ENCODE results near the gene UFD1.
A peak's percentile ranks its signal among the peaks of the same experiment; 100 is the strongest.

Gene UFD1

DNA sequence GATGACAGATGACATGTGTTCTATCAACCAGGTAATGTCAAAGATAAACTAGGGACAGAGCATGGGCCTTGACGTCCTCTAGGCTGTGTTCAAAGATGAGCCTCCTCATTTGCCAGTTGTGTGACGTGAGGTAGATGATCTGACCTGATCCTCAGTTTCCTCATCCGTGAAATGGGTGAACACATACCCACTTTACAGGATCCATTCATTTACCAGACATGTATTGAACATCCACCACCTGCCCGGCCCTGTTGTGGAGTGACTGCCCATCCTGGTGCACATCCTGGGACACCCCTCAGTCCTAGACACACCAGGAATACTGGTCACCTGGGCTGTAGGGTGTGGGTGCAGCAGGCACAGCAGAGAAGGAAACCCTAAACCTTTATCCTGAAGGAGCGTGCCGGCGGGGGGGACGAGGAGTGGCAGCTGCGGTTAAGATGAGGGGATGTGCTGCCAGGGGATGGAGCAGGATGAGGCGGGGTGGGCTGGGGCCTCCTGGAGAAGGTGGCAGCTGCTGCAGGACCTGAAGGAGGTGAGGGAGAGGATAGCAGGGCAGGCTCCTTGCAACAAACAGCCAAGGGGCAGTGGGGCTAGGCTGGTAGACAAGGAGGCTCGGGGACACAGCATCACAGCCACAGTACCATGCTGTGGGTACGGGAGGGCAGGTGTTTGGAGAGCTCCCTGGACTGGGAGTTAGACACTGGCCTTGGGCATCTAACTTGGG, 36.8 kb upstream of the UFD1 start:
- DNase-seq = no peak

DNA sequence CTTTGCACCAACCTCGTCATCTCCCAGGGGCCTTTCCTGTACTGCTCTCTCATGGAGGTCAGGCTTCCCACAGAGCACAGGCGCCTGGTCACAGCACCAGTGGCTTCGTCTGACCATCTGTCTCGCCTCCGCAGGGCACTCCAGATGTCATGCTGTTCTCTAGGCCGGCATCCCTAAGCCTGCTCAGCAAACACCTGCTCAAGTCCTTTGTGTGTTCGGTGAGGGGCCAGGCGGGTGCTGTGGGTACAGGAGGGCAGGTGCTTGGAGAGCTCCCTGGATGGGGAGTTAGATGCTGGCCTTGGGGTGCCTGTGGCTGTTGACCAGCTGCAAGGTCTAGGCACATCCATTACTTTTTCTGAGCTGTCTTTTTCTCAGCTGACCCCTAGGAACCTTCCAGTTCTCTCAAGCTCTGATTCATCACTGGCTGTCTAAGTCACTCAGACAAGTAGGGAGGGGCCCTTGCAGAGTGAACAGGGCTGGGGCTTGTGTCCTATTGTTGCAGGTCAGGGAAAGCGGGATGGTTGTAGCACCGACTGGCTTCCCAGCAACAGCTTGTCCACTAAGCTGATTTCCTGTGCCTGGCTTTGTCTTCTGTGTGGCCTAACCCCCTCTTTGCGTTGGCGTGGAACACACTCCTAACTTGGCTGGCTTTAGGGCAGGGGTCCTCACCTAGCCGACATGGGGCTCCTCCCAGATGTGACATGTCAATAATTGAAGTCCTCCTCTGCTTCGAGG, 36.0 kb upstream of the UFD1 start:
- DNase-seq = no peak

DNA sequence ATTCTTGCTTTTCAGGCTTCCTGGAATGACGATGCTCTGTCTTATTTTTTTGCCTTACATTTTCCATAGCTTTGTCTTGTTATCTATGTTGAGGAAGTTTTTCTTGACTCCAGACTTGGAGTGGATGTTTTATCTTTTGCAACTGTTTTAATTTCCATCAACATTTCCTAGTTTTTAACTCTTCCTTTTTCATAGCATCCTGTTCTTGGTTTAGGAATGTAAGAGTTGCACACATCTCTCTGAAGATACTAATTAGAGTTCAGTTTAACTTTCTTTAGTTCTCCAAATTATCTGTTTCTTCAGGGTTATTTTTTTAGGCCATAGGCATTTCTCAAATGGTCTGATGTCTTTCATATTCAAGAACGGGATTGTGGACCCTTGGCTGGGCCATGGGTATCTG, 34.8 kb upstream of the UFD1 start:
- DNase-seq = no peak

DNA sequence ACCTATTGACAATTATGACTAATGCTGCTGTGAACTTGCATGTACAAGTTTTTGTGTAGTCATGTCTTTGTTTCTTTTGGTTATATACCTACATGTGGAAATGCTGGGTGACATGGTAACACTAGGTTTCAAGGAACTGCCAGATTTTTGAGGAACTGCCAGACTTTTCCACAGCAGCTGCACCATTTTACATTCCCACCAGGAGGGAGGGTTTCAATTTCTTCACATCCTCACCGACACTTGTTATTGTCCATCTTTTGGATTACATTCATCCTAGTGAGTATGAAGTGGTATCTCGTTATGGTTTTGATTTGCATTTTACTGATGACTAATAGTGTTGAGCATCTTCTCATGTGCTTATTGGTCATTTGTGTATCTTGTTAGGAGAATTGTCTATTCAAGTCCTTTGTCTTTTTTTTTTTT, 31.9 kb upstream of the UFD1 start:
- no peak for DNase-seq

DNA sequence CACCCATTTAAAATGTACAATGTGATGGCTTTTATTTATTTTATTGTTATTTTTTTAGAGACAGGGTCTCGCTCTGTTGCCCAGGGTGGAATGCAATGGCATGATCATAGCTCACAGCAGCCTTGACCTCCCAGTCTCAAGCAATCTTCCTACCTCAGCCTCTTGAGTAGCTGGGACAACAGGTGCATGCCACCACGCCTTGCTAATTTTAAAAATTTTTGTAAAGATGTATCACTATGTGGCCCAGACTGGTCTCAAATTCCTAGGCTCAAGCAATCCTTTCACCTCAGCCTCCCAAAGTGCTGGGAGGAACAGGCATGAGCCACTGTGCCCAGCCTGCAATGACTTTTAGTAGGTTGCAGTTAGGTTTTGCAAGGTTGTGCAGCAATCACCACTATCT, 30.9 kb upstream of the UFD1 start:
- no peak for DNase-seq

DNA sequence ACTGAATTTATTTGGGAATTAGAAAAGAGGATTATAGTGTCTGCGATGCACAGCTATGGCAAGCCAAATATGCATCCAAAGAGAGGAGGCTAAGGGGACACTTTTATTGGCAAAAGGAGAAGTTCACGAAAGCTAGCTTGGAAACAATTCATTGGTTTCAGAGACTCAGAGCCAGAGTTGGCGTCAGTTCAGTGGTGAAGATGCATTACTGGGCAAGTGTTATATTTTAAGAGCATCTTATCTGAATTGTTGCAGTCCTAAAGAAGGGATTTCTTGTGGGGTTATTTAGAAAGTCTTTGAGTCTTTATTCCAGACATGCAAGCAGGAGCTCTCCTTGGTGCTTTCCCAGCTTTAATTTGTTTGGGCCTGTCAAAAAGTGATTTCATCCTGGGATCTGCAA, 30.2 kb upstream of the UFD1 start:
- DNase-seq = no peak

DNA sequence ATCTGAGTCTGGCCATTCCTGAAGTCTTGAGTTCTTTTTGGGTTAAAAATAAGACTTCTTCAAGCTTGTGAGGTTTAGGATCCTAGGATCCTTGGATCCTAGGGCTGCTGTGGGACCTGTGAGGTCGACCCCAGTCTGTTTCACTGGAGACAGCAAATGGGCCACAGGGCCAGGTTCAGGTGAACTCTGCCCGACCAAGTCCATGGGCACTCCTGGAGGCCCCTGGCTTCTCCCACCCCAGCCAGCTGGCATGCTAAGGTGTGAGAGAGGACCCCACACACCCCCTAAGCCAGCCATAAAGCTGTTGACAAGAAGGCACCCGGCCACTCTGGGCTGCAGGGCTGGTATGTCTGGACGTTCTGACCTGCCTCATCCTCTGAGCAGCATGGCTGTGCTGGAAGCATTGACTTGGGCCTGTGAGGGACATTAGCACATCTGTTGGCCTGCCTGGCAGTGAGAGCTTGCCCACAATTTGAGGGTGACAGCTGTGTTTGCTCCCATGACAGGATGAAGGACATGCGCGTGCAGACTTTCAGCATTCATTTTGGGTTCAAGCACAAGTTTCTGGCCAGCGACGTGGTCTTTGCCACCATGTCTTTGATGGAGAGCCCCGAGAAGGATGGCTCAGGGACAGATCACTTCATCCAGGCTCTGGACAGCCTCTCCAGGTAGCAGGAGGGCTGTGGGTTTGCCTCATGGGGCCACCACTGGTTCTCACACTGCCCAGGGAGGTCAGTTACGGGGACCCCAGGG, 29.2 kb upstream of the UFD1 start:
- DNase-seq = no peak

DNA sequence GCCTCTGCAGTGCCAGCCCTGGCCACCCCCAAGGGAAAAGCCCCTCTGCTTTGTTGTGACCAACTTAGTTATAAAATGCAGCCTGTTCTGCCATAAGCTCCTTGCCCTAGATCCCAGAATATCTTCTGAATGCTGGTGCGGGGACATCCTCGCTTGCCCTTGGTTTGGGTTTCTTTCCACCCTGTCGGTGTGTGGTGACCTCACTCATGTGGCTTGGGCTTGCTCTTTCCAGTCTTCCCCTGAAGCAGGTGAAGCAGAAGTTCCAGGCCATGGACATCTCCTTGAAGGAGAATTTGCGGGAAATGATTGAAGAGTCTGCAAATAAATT, 28.5 kb upstream of the UFD1 start:
- no peak for DNase-seq

DNA sequence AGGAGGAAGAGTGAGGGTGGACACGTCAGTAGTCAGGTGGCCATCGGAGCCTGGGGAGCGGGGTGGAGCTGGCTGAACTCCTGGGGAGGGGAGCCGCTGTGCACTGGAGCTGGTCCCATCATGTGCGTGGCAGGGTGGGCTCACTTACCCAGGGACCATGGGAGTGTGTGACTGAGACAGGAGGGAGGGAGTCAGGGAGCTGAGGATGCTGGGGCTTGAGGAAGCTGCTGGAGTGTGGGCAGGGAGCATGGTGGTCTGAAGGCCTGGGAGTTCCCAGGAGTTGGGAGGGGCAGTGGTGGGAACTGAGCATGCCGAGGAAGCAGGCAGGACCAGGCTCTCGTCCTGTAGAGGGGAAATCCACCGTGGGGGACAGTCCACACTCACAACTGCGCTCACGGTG, 27.2 kb upstream of the UFD1 start:
- no peak for DNase-seq

DNA sequence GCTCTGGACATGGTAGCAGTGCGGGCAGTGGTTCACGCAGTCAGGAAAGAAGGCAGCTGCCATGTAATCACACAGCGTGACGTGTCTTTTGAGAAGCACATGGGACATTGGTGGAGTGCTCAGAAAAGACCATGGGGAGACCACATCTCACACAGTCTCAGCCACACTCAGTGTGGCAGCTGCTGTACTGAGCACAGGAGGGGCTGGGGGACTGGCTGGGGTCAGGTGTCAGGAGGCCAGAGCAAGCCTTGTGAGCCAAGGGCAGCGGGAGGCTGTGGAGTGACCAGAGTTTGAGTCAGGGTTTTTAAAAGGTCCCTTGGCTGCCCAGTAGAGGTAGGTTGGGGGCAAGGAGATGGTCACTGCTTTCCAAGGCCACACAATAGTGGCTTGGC, 26.7 kb upstream of the UFD1 start:
- no peak for DNase-seq

DNA sequence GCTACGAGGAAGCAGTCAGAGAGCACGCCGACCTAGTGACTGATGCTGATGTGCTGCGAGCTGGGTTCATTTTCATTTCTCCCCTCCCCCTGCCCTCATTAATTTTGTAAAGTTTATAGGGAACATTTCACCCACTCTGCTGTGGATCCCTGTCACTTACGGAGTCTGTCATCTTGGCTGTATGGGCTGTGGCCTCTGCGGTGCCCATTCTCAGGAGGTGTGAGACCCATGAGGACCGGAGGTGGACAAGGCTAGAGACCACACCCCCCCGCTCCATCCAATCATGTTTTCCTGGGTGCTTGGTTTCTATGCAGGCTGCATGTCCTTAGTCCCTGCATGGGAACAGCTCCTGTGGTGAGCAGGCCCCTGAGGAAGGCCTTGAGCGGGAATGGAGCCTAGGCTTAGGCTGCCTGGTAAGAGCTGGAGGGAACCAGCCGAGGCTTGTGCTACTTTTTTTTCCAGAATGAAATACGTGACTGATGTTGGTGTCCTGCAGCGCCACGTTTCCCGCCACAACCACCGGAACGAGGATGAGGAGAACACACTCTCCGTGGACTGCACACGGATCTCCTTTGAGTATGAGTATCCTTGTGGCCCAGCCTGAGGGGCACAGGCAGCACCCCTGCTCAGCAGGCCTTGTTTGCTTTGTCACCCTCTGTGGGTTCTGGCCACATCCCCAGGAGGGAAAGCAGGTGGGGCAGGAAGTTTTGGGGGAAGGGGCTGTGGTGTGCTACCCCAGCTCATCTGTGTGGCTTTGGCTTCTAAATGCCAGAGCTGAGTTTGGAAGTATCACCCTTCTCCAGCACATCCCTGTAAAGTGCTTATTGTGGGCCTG, 26.1 kb upstream of the UFD1 start:
- no peak for DNase-seq

DNA sequence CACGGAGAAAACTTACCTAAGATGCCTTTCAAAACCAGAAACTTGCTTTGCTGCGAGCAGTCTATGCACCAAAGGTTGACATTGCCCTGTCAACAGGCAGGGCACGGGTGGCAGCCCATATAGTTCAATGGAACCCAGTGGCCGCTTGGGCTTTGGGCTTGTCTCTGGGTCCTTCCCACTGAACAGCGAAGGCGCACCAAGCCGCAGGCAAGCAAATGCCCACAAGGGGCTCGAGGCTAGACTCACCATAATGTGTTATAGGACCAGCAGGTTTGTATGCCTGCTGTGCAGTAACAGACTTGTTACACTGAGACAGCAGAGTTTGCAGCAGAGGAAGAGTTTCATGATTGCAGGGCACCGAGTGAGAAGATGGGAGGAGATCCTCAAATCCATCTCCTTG, 24.9 kb upstream of the UFD1 start:
- no peak for DNase-seq

DNA sequence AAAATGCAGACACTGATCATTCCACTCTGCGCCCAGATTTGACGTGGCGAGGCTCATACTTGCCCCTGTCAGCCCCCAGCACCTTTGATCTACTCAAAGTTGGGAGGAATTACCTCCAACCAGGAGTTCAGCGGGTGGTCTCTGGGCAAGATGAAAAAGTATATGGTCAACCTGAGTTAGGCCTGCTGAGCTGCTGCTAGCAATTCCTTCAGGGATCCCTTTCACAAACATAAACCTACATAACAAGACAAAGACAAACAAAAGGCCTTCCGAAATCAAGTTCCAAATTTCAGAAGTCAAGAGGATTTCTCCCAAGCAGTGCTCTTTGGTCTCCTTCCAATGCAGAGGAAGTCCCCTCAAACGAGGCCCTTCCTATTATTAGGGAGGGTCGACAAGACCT, 24.4 kb upstream of the UFD1 start:
- DNase-seq = no peak

DNA sequence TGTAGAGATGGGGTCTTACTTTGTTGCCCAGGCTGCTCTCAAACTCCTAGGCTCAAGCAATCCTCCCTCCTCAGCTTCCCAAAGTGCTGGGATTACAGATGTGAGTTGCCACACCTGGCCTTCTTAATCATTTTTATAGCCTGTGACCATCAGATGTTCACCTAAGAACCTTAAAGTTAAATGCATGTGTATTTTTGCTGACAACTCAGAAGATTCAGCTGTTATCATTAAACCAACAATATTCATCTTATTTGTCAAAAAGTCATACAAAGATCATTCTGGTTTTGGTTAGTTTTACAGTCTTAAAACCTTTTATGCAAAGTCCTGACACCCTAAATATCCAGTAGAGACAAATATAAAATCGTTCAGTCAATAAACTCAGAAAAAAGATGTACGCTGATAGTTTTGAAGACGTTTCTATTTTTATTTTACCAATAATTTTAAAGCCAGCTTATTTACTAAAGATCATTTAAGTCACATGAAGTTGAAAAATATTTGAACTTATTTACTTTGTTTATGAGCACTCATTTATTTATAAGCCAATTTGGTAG, 23.0 kb upstream of the UFD1 start:
- DNase-seq = no peak

DNA sequence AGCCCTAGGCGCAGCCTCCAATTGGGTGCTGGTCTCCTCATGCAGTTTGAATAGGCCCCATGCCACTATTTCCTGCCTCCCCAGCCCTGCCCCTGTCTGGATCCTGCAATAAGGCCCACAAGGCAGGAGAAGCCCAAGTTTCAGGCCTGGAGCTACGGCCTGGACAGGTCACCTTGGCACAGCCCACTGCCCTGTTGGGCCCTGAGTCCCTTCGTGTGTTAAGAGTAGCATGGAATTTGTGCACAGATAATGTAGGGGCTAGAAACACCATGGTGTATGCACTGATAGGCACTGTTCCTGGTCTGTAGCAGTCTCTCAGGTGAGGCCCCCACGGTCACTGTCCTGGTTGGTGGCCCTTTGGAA, 20.9 kb upstream of the UFD1 start:
- DNase-seq = no peak

DNA sequence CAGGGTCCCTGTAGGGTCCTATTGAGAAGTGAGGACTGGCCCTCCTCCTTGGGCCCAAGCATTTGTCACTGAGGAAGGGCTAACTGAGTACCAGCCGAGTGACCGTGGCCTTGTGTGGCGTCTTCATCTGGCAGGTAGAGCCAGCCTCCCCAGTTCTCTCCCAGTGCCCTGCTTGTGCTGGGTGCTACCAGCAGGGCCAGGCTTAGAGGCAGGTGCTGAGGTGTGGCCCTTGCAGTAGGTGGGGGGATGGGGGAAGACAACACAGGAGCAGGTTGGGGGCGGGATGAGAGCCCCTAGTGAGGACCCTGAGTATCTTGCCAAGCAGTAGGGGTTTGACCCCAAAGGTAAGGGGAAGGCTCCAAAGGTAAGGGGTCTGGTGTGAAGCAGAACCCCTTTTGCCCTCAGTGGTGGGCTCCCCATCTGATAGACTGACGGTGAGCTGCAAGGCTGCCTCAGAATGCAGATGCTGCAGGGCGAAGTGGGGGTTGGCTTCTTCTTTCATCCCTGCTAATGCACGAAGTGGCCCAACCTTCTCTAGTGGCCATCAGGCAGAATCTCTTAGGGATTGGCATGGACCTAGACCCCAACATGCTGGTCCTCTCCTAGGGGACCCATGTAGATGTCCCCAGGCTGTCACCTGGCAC, 20.4 kb upstream of the UFD1 start:
- no peak for DNase-seq

DNA sequence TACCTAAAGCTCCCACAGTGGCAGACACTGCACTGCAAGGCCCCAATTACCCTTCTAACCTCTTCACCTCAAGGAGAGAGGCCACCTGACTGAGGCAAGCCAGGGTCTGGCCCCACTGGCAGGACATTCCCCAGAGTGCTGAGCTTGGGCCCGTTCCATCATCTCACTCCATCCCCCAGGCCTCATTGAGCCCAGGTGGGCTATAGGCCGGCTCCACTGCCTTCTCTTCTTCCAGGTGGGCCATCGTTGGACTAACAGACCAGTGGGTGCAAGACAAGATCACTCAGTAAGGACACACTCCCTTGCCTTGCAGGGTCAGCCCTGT, 19.8 kb upstream of the UFD1 start:
- DNase-seq = no peak

DNA sequence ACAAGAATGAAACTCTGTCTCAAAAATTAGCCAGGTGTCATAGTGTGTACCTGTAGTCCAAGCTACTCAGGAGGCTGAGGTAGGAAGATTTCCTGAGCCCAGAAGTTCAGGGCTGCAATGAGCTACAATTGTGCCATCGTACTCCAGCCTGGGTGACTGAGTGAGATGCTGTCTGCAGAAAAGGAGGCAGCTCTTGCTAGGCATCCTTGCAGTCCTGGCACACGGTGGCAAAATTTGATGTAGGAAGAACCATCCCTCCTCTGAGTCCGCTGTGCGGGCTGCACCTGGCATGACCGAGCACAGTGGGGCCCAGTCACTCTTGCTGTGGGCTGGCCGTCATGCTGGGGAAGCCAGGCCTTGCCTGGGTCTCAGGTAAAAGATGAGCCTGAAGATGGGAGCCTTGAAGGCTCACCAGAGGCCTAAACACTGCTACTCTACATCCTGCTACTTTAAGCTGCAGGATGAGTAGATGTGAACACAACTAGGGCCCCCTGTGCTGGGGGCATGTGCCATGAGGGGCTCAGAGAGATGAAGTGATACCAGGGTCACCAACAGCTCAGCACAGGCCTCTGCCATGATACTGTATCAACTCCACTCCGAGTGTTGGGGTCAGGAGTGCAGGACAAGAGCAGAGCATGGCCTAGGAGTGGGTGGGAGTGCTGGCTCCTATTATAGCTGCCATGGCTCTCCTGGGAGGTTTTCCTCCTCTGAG, 19.3 kb upstream of the UFD1 start:
- DNase-seq = no peak

DNA sequence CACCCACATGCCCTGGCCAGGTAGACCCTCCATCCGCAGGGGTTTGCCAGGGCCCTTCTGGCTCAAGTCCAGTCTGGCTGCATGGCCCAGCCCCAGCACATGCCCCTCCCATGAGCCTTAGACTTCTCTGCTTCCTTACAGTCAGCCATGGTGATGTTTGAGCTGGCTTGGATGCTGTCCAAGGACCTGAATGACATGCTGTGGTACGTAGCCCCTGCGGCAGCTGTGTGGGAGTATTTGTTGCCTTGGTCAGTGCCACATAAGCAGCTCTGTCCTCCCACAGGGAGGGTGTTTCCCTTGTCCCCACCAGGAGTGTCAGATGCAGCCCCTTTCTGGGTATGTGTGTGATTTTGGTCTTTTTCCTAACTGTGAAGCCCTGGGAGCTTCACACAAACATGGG, 18.3 kb upstream of the UFD1 start:
- peak; percentile 65 for DNase-seq

DNA sequence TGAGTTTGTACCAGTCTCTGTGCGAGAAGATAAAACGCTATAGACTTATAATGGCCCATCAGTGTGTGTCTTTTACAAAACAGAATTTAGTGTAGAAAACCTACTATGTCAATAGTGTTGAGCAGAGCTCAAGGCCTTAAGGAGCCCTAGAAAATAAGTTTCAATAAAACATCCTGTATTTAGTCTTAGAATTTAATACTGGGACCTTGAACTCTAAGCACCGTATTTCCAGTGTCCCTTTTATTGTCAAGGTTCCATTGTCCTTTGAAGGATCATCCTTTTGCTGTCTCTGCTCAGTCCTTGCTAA, 17.3 kb upstream of the UFD1 start:
- DNase-seq = no peak

DNA sequence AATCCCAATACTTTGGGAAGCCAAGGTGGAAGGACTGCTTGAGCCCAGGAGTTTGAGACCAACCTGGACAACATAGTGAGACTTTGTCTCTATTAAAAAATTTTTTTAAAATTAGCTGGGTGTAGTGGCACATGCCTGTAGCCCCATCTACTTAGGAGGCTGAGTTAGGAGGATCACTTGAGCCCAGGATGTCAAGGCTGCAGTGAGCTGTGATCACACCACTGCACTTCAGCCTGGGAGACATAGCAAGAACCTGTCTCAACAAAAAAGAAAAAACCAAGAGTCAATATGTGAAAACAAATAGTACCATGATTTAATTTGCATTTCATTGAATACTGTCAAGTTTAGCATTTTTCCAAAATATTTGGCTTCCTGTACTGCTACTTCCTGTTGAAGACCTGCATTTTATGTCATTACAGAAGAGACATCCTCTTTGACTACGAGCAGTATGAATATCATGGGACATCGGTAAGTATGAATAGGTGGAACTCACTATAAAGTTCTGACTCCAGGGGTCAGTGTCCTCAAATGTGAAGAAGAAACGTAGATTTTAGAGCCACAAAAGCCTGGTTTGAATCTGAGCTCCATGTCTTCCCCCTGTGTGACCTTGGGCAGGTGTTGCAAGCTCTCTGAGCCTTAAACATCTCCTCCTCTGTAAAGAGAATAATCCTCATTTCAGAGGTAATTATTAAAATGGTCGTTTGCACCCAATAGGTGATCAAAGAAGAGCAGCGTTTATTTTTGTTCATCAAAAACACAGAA, 16.8 kb upstream of the UFD1 start:
- DNase-seq = no peak
